Cardiac muscle cell (in vitro differentiated cells and primary cell): ENCODE data around the gene FOXK1. TPM values are rescaled to one million over a fixed set of nuclear protein-coding genes. Genes with fewer than 3 reads are reported as not detected.
"Not testable (repeated sequence)": the region's sequence is repeated elsewhere in the genome, so short reads cannot be mapped to it uniquely, and the experiment has no call there.

ENCODE experiments used
- DNase-seq, 2 donors: peaks; one replicate each; pipeline versions ENCODE4 v3.0.0 to v3.0.0-alpha.2; 2010 to 2017; ENCODE audit warnings: low read depth in 1 of 2, low spot score in 1 of 2
- H3K27ac ChIP-seq: fragments of 200-600 bp; sonication (generic); 2 replicates; pipeline ENCODE4 v1.5.1; 2016
- H3K27me3 ChIP-seq: fragments of 200-600 bp; sonication (generic); 2 replicates; pipeline ENCODE4 v1.6.0; 2016; ENCODE audit warnings: control low read depth
- H3K36me3 ChIP-seq: fragments of 200-600 bp; sonication (generic); 2 replicates; pipeline ENCODE4 v1.5.1; 2016; ENCODE audit warnings: control low read depth
- H3K4me1 ChIP-seq: fragments of 200-600 bp; sonication (generic); 2 replicates; pipeline ENCODE4 v1.8.1; 2017; ENCODE audit warnings: low read depth, mild to moderate bottlenecking, mixed run types
- H3K4me3 ChIP-seq: fragments of 200-600 bp; sonication (generic); 2 replicates; pipeline ENCODE4 v1.5.1; 2016; ENCODE audit warnings: mild to moderate bottlenecking
- H3K9me3 ChIP-seq: fragments of 200-600 bp; sonication (generic); 2 replicates; pipeline ENCODE4 v1.5.1; 2017; ENCODE audit warnings: low read depth, mild to moderate bottlenecking, control low read depth
- CTCF ChIP-seq: IDR thresholded peaks from 2 replicates; pipeline ENCODE4 v1.5.1; 2012; ENCODE audit warnings: low read depth, mild to moderate bottlenecking, low read length
- polyA plus RNA-seq: library from polyadenylated mRNA; unstranded; fragments of >200 nt; fragmentation: Nextera tagmentation; extraction: Ambion mirVana; gene quantifications from 2 replicates; pipeline ENCODE4 v1.2.1, GENCODE V29; 2016
- total RNA-seq: library from RNA; depleted of rRNA; stranded (reverse); fragments of >200 nt; gene quantifications from 2 replicates; pipeline ENCODE4 v1.2.3, GENCODE V29; 2016

The FOXK1 gene
- total and polyA plus RNA-seq, 2 experiments from 2014 or later: 8.7 to 55.0 TPM

- no peak overlapping the region for H3K4me3 ChIP-seq
These were observed 119.7 kb downstream of the FOXK1 start for GRCh38 chr7:4801839-4802231.

DNA sequence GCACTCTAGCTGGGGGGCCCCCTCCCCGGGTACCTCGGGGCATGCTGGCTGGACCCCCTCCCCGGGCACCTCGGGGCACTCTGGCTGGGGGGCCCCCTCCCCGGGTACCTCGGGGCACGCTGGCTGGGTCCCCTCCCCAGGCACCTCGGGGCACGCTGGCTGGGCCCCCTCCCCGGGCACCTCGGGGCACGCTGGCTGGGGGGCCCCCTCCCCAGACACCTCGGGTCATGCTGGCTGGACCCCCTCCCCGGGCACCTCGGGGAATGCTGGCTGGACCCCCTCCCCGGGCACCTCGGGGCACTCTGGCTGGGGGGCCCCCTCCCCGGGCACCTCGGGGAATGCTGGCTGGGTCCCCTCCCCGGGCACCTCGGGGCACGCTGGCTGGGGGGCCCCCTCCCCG, 120.5 kb downstream of the FOXK1 start:
- H3K4me3 ChIP-seq, H3K9me3 ChIP-seq, H3K27me3 ChIP-seq, H3K27ac ChIP-seq, H3K36me3 ChIP-seq, DNase-seq, H3K4me1 ChIP-seq: not testable (repeated sequence)

More at GRCh38 chr7:4801839-4802231, 119.7 kb downstream of the FOXK1 start:
- Histone ChIP-seq H3K27ac (no peak overlapping the region), H3K36me3 (no peaks in the 10 kb centered on the region), H3K4me1 (no peaks in the 10 kb centered on the region), H3K9me3 (no peaks in the 10 kb centered on the region), H3K27me3 (no peaks in the 10 kb centered on the region)
- no peak for TF ChIP-seq CTCF
- no peak for DNase-seq

- Histone ChIP-seq H3K4me1 (no peaks in the 10 kb centered on the region), H3K27ac (no peak overlapping the region), H3K27me3 (no peaks in the 10 kb centered on the region), H3K9me3 (no peaks in the 10 kb centered on the region), H3K4me3 (no peak overlapping the region), H3K36me3 (no peaks in the 10 kb centered on the region)
- TF ChIP-seq CTCF: no peak
- no peak for DNase-seq
These were observed 121.5 kb downstream of the FOXK1 start for GRCh38 chr7:4803397-4804241.

- Histone ChIP-seq H3K9me3 (no peaks in the 10 kb centered on the region), H3K4me1 (no peaks in the 10 kb centered on the region), H3K27me3 (no peaks in the 10 kb centered on the region), H3K4me3 (no peak overlapping the region), H3K27ac (no peak overlapping the region), H3K36me3 (peaks cover 3% of the 10 kb centered on the region)
- no peak for DNase-seq
- no peak for TF ChIP-seq CTCF
These were observed 123.3 kb downstream of the FOXK1 start for GRCh38 chr7:4805110-4805983.

DNA sequence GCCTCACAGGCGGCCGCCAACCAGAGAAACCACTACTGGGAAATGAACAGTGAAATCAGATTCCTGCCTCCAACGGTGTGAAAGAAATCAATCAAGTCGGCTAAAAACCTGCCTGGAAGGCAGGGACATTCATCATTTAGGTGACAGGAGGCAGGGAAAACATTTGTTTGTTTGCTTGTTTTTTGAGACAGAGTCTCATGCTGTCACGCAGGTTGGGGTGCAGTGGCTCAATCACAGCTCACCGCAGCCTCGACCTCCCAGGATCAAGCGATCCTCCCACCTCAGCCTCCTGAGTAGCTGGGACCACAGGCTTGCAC, 123.8 kb downstream of the FOXK1 start:
- Histone ChIP-seq H3K4me1 (no peaks in the 10 kb centered on the region), H3K4me3 (no peak overlapping the region), H3K9me3 (no peaks in the 10 kb centered on the region), H3K27me3 (no peaks in the 10 kb centered on the region), H3K27ac (no peak overlapping the region), H3K36me3 (peaks cover 3% of the 10 kb centered on the region)
- TF ChIP-seq CTCF: no peak
- no peak for DNase-seq
